Left ventricle myocardium inferior (tissue), 1 donor: ENCODE results near the gene GPR18. TPM values are rescaled to one million over a fixed set of nuclear protein-coding genes. Genes with fewer than 3 reads are reported as not detected.
A peak's percentile ranks its signal among the peaks of the same experiment; 100 is the strongest.

ENCODE experiments used
- DNase-seq: peaks from one replicate; pipeline ENCODE4 v3.0.0-alpha.2; 2020
- H3K27ac ChIP-seq: fragments of 200-600 bp; replicated peaks from 2 replicates; pipeline ENCODE4 v1.8.0; 2021
- H3K27me3 ChIP-seq: fragments of 200-600 bp; 2 replicates; pipeline ENCODE4 v1.8.0; 2021; ENCODE audit warnings: low read depth
- H3K36me3 ChIP-seq: fragments of 200-600 bp; 2 replicates; pipeline ENCODE4 v1.8.0; 2021
- H3K4me1 ChIP-seq: fragments of 200-600 bp; 2 replicates; pipeline ENCODE4 v1.8.0; 2021
- H3K4me3 ChIP-seq: fragments of 200-600 bp; 2 replicates; pipeline ENCODE4 v1.8.0; 2021; ENCODE audit warnings: mild to moderate bottlenecking, moderate library complexity
- H3K9me3 ChIP-seq: fragments of 200-600 bp; replicated peaks from 2 replicates; pipeline ENCODE4 v1.8.0; 2021
- CTCF ChIP-seq: fragments of 200-600 bp; IDR thresholded peaks from 2 replicates; pipeline ENCODE4 v1.8.0; 2021; ENCODE audit warnings: antibody characterized with exemption, mild to moderate bottlenecking, borderline replicate concordance
- intact Hi-C: fragments of 100-400 bp; cut with micrococcal nuclease; formaldehyde crosslinking; loops from one replicate; pipeline ENCODE4 v1.11.0; 2022
- total RNA-seq: library from RNA; stranded (reverse); fragmentation: NEBNext Ultra II Directional; extraction: Animal tissue kit (Norgen Biotek cat#: 25700); gene quantifications from one replicate; pipeline ENCODE4 v1.2.1, GENCODE V29; 2021
- donor health status: DM: no; HTN: yes; CAD: no; lungs with severe emphysema.

Gene GPR18
- total RNA-seq, 1 donor from 2014 or later = not detected

- intact Hi-C loops = no loop called here
- peaks cover 80% of the 10 kb centered on the region for H3K4me1 ChIP-seq
Observed at GRCh38 chr13:99228737-99229691, 29.2 kb downstream of the GPR18 start.

DNA sequence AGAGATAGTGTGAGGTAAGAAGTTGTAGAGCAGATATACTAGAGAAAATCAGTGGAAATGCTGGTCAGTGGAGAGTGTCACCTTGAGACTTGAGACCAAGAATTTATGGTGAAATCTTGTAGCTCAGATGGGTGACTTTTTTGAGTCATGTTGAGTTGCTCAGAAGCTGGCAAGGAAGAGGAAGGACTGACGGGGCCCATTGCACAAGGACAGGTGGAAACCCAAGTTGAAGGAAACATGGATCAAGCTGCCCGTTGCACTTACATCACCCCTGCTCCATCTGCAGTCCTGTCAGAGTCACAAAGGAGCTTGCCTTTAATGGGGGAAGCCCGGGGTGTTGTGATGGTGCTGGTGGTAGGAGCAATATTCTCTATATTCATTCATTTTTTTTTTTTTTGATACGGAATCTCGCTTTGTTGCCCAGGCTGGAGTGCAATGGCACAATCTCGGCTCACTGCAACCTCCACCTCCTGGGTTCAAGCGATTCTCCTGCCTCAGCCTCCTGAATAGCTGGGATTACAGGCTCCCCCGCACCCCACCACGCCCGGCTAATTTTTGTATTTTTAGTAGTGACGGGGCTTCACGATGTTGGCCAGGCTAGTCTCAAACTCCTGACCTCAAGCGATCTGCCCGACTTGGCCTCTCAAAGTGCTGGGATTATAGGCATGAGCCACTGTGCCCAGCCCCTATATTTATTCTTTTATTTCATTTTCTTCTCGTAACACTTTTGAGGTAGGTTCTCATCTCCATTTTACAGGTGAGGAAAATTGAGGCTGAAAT, 30.1 kb downstream of the GPR18 start:
- no peak for DNase-seq
- intact Hi-C loops = no loop called here
- Histone ChIP-seq H3K36me3 (no peaks in the 10 kb centered on the region), H3K27me3 (no peaks in the 10 kb centered on the region), H3K4me1 (peaks cover 87% of the 10 kb centered on the region), H3K4me3 (peak overlapping the region; percentile 4), H3K27ac (peak overlapping the region; percentile 70), H3K9me3 (peaks cover 6% of the 10 kb centered on the region)
- TF ChIP-seq CTCF = no peak

More at GRCh38 chr13:99228737-99229691, 29.2 kb downstream of the GPR18 start:
- no peak for DNase-seq
- Histone ChIP-seq H3K4me3 (peak overlapping the region; percentile 4), H3K27me3 (no peaks in the 10 kb centered on the region), H3K36me3 (no peaks in the 10 kb centered on the region), H3K9me3 (no peaks in the 10 kb centered on the region), H3K27ac (peak overlapping the region; percentile 70)
- no peak for TF ChIP-seq CTCF

DNA sequence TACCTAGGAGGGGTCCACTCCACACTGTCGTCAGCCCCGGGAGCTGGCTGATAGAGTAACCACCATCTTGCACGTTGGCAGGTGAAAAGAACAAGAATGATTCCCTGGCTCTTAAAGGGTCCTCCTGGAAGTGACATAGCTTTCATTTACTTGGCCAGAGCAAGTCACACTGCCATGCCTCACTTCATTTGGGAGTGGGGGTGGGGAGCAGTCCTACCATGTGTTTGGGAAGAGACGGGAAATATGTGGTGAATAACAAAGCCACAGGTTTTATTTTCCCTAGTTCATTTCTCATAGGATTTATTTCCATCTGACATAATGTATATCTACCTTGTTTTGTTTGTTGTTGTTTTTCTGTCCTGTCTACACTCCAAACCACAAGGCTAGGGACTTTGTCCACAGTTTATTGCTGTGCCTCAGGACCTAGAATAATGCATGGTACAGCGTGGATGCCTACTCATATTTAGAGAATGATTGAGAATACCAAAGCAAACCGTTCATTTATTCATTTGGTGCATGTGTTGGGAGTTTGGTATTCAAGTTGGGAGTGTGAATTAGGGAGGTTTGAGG, 30.8 kb downstream of the GPR18 start:
- intact Hi-C loops = no loop called here
- H3K4me3 ChIP-seq = no peak overlapping the region
- peaks cover 13% of the 10 kb centered on the region for H3K9me3 ChIP-seq

DNA sequence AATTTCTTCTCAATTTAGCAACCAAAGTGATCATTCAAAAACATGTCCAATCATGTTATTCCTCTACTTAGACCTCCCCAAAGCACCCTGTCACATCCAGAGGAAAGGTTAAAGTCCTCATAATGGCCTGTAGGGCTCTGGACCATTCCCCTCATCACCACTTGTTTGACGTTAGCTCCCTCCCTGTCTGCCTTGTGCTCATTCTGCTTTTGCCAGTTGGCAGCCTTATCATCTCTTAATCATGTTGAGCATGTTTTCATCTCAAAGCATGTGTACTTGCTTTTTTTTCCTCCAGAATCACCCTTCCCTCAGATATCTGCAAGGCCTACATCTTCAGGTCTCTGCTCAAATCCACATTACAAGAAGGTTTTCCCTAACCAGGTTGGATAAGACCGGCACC, 31.7 kb downstream of the GPR18 start:
- Histone ChIP-seq H3K9me3 (peaks cover 13% of the 10 kb centered on the region), H3K4me1 (peaks cover 92% of the 10 kb centered on the region), H3K4me3 (no peak overlapping the region), H3K27ac (peak overlapping the region; percentile 21), H3K36me3 (peaks cover 5% of the 10 kb centered on the region), H3K27me3 (no peaks in the 10 kb centered on the region)
- TF ChIP-seq CTCF = no peak
- no peak for DNase-seq
- intact Hi-C loops = no loop called here

More for the DNA sequence above, 30.8 kb downstream of the GPR18 start:
- Histone ChIP-seq H3K27me3 (no peaks in the 10 kb centered on the region), H3K4me1 (peaks cover 88% of the 10 kb centered on the region), H3K27ac (peak overlapping the region; percentile 70), H3K36me3 (no peaks in the 10 kb centered on the region)
- no peak for DNase-seq
- no peak for TF ChIP-seq CTCF

GRCh38 chr13:99225078-99225477, 33.1 kb downstream of the GPR18 start:
- intact Hi-C loops = no loop called here
- H3K27me3 ChIP-seq = no peaks in the 10 kb centered on the region
- H3K4me1 ChIP-seq = peaks cover 92% of the 10 kb centered on the region
- peaks cover 5% of the 10 kb centered on the region for H3K36me3 ChIP-seq
- no peak for DNase-seq
- TF ChIP-seq CTCF = no peak
- no peak overlapping the region for H3K4me3 ChIP-seq
- H3K9me3 ChIP-seq = peaks cover 13% of the 10 kb centered on the region
- no peak overlapping the region for H3K27ac ChIP-seq
